HepG2 (cell line): ENCODE results near the gene ARID5B. TPM values are rescaled to one million over a fixed set of nuclear protein-coding genes. Genes with fewer than 3 reads are reported as not detected.

Source experiments
- CHD4 ChIP-seq: fragments of 200-600 bp; sonication (generic); IDR thresholded peaks from 2 replicates; pipeline ENCODE4 v1.7.0; 2017; ENCODE audit warnings: mild to moderate bottlenecking, low read length, borderline replicate concordance
- NKX3-1 ChIP-seq: sonication (generic); formaldehyde crosslinking; IDR thresholded peaks from 2 replicates; pipeline ENCODE4 v1.5.0; 2020; ENCODE audit warnings: missing genetic modification reagents
- PHB2 ChIP-seq: fragments of 450-650 bp; IDR thresholded peaks from 2 replicates; pipeline ENCODE4 v1.6.1; 2018; ENCODE audit not compliant: partially characterized antibody
- SCMH1 ChIP-seq: sonication (generic); formaldehyde crosslinking; IDR thresholded peaks from 2 replicates; pipeline ENCODE4 v1.9.0; 2021; ENCODE audit warnings: missing genetic modification reagents, mild to moderate bottlenecking, borderline replicate concordance
- TOPORS ChIP-seq: sonication (generic); formaldehyde crosslinking; IDR thresholded peaks from 2 replicates; pipeline ENCODE4 v1.8.0; 2023; ENCODE audit warnings: mild to moderate bottlenecking, missing genetic modification reagents
- TP53 ChIP-seq: sonication (generic); formaldehyde crosslinking; conservative IDR thresholded peaks from 2 replicates; pipeline ENCODE4 v1.4.0; 2020; ENCODE audit warnings: missing genetic modification reagents
- ZNF143 ChIP-seq: sonication (generic); formaldehyde crosslinking; IDR thresholded peaks from 2 replicates; pipeline ENCODE4 v1.4.0; 2020; ENCODE audit warnings: missing genetic modification reagents
- ZNF264 ChIP-seq: sonication (generic); formaldehyde crosslinking; IDR thresholded peaks from 2 replicates; pipeline ENCODE4 v1.4.0; 2020; ENCODE audit warnings: missing genetic modification reagents
- ZNF3 ChIP-seq: IDR thresholded peaks from 2 replicates; pipeline ENCODE4 v1.7.0; 2017; ENCODE audit warnings: inconsistent platforms
- ZNF780A ChIP-seq: sonication (generic); formaldehyde crosslinking; IDR thresholded peaks from 2 replicates; pipeline ENCODE4 v1.8.0; 2022; ENCODE audit warnings: mild to moderate bottlenecking, missing genetic modification reagents, moderate library complexity
- ZSCAN29 ChIP-seq: sonication (generic); formaldehyde crosslinking; conservative IDR thresholded peaks from 2 replicates; pipeline ENCODE4 v1.4.0; 2020; ENCODE audit warnings: mild to moderate bottlenecking, missing genetic modification reagents
- polyA plus RNA-seq, 8 experiments: library from polyadenylated mRNA; depleted of rRNA in 3 of 8; stranded (reverse) in 7 of 8; unstranded in 1 of 8; fragments of >200 nt; fragmentation: Illumina TruSeq in 4 of 8; extraction: Trizol in 4 of 8; gene quantifications; 2 replicates each; pipeline versions ENCODE4 v1.2.1 to v1.2.3, GENCODE V29; 2011 to 2016; ENCODE audit warnings: low read depth in 4 of 8, missing spikeins in 1 of 8, mixed read lengths in 1 of 8; ENCODE audit not compliant: insufficient read depth in 1 of 8
- total RNA-seq, 5 experiments: library from RNA; depleted of rRNA; stranded (reverse); fragments of >200 nt; fragmentation: Illumina TruSeq; extraction: Trizol; gene quantifications; 2 replicates each; pipeline ENCODE4 v1.2.3, GENCODE V29; 2016; ENCODE audit warnings: low read depth in 1 of 5
- TF ChIP-seq, protein P1 (sequence below): sonication (generic); formaldehyde crosslinking; IDR thresholded peaks from 2 replicates; pipeline ENCODE4 v1.4.0; 2020; ENCODE audit warnings: low read depth, missing genetic modification reagents
- TF ChIP-seq, protein P2 (sequence below): sonication (generic); formaldehyde crosslinking; IDR thresholded peaks from 2 replicates; pipeline ENCODE4 v1.5.0; 2020; ENCODE audit warnings: mild to moderate bottlenecking, missing genetic modification reagents, moderate library complexity
- TF ChIP-seq, protein P3 (sequence below): IDR thresholded peaks from 2 replicates; pipeline ENCODE4 v1.6.1; 2012; ENCODE audit warnings: low read depth, low read length, improper control_type of control experiment
- TF ChIP-seq, protein P4 (sequence below): sonication (generic); formaldehyde crosslinking; IDR thresholded peaks from 2 replicates; pipeline ENCODE4 v1.4.0; 2020; ENCODE audit warnings: missing genetic modification reagents
- TF ChIP-seq, protein P5 (sequence below): IDR thresholded peaks from 2 replicates; pipeline ENCODE4 v1.6.1; 2016; ENCODE audit warnings: low read depth, missing genetic modification reagents, missing compliant biosample characterization

Gene ARID5B
- total and polyA plus RNA-seq, 2 of the 13 experiments (the other 11 are each of a cell fraction or from before 2014, with no cell fraction given): 6.2 to 21.1 TPM

DNA sequence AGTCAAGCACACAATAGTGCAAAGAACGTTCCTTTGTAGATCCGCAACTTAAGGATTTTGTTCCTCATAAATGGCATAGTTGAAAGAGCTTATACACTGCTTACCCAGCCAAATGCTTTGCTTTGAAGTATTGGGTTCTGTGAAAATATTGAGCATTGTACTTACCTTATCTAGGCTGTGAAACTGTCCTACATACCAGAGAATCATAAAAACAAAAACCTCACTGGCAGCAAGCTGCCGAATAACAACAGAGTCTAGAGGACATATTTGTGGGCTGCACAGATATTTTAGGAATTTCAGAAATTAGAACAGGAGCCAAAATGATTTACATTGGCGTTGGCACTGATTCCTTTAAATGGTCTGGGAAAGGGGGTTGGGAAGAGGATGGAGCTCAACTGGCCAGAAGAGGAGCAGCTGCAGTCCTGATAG, 192.4 kb downstream of the ARID5B start (continued):
- TF ChIP-seq, protein P1, sequence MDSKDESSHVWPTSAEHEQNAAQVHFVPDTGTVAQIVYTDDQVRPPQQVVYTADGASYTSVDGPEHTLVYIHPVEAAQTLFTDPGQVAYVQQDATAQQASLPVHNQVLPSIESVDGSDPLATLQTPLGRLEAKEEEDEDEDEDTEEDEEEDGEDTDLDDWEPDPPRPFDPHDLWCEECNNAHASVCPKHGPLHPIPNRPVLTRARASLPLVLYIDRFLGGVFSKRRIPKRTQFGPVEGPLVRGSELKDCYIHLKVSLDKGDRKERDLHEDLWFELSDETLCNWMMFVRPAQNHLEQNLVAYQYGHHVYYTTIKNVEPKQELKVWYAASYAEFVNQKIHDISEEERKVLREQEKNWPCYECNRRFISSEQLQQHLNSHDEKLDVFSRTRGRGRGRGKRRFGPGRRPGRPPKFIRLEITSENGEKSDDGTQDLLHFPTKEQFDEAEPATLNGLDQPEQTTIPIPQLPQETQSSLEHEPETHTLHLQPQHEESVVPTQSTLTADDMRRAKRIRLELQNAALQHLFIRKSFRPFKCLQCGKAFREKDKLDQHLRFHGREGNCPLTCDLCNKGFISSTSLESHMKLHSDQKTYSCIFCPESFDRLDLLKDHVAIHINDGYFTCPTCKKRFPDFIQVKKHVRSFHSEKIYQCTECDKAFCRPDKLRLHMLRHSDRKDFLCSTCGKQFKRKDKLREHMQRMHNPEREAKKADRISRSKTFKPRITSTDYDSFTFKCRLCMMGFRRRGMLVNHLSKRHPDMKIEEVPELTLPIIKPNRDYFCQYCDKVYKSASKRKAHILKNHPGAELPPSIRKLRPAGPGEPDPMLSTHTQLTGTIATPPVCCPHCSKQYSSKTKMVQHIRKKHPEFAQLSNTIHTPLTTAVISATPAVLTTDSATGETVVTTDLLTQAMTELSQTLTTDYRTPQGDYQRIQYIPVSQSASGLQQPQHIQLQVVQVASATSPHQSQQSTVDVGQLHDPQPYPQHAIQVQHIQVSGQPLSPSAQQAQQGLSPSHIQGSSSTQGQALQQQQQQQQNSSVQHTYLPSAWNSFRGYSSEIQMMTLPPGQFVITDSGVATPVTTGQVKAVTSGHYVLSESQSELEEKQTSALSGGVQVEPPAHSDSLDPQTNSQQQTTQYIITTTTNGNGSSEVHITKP (CRISPR knock-in tag): no peak
- TF ChIP-seq PHB2 (no peak), NKX3-1 (CRISPR knock-in tag) (no peak), ZSCAN29 (CRISPR knock-in tag) (0 out of 2 replicates have a peak, but pooled peaks have one; percentile 47), TP53 (CRISPR knock-in tag) (no peak), ZNF264 (CRISPR knock-in tag) (no peak), CHD4 (peak; percentile 82; the same call in 1 of the 2 replicates), SCMH1 (CRISPR knock-in tag) (no peak), ZNF780A (CRISPR knock-in tag) (no peak), ZNF3 (CRISPR knock-in tag) (no peak), TOPORS (no peak), ZNF143 (no peak)
- TF ChIP-seq, protein P2, sequence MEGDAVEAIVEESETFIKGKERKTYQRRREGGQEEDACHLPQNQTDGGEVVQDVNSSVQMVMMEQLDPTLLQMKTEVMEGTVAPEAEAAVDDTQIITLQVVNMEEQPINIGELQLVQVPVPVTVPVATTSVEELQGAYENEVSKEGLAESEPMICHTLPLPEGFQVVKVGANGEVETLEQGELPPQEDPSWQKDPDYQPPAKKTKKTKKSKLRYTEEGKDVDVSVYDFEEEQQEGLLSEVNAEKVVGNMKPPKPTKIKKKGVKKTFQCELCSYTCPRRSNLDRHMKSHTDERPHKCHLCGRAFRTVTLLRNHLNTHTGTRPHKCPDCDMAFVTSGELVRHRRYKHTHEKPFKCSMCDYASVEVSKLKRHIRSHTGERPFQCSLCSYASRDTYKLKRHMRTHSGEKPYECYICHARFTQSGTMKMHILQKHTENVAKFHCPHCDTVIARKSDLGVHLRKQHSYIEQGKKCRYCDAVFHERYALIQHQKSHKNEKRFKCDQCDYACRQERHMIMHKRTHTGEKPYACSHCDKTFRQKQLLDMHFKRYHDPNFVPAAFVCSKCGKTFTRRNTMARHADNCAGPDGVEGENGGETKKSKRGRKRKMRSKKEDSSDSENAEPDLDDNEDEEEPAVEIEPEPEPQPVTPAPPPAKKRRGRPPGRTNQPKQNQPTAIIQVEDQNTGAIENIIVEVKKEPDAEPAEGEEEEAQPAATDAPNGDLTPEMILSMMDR (CRISPR knock-in tag): no peak
- TF ChIP-seq, protein P3, sequence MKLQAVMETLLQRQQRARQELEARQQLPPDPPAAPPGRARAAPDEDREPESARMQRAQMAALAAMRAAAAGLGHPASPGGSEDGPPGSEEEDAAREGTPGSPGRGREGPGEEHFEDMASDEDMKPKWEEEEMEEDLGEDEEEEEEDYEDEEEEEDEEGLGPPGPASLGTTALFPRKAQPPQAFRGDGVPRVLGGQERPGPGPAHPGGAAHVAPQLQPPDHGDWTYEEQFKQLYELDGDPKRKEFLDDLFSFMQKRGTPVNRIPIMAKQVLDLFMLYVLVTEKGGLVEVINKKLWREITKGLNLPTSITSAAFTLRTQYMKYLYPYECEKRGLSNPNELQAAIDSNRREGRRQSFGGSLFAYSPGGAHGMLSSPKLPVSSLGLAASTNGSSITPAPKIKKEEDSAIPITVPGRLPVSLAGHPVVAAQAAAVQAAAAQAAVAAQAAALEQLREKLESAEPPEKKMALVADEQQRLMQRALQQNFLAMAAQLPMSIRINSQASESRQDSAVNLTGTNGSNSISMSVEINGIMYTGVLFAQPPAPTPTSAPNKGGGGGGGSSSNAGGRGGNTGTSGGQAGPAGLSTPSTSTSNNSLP: peak; percentile 79
- TF ChIP-seq, protein P4, sequence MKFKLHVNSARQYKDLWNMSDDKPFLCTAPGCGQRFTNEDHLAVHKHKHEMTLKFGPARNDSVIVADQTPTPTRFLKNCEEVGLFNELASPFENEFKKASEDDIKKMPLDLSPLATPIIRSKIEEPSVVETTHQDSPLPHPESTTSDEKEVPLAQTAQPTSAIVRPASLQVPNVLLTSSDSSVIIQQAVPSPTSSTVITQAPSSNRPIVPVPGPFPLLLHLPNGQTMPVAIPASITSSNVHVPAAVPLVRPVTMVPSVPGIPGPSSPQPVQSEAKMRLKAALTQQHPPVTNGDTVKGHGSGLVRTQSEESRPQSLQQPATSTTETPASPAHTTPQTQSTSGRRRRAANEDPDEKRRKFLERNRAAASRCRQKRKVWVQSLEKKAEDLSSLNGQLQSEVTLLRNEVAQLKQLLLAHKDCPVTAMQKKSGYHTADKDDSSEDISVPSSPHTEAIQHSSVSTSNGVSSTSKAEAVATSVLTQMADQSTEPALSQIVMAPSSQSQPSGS (CRISPR knock-in tag): 0 out of 2 replicates have a peak, but pooled peaks have one; percentile 34
- TF ChIP-seq, protein P5, sequence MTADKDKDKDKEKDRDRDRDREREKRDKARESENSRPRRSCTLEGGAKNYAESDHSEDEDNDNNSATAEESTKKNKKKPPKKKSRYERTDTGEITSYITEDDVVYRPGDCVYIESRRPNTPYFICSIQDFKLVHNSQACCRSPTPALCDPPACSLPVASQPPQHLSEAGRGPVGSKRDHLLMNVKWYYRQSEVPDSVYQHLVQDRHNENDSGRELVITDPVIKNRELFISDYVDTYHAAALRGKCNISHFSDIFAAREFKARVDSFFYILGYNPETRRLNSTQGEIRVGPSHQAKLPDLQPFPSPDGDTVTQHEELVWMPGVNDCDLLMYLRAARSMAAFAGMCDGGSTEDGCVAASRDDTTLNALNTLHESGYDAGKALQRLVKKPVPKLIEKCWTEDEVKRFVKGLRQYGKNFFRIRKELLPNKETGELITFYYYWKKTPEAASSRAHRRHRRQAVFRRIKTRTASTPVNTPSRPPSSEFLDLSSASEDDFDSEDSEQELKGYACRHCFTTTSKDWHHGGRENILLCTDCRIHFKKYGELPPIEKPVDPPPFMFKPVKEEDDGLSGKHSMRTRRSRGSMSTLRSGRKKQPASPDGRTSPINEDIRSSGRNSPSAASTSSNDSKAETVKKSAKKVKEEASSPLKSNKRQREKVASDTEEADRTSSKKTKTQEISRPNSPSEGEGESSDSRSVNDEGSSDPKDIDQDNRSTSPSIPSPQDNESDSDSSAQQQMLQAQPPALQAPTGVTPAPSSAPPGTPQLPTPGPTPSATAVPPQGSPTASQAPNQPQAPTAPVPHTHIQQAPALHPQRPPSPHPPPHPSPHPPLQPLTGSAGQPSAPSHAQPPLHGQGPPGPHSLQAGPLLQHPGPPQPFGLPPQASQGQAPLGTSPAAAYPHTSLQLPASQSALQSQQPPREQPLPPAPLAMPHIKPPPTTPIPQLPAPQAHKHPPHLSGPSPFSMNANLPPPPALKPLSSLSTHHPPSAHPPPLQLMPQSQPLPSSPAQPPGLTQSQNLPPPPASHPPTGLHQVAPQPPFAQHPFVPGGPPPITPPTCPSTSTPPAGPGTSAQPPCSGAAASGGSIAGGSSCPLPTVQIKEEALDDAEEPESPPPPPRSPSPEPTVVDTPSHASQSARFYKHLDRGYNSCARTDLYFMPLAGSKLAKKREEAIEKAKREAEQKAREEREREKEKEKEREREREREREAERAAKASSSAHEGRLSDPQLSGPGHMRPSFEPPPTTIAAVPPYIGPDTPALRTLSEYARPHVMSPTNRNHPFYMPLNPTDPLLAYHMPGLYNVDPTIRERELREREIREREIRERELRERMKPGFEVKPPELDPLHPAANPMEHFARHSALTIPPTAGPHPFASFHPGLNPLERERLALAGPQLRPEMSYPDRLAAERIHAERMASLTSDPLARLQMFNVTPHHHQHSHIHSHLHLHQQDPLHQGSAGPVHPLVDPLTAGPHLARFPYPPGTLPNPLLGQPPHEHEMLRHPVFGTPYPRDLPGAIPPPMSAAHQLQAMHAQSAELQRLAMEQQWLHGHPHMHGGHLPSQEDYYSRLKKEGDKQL: peak; percentile 80
